ENCODE data around the gene SLC16A8. TPM values are rescaled to one million over a fixed set of nuclear protein-coding genes. Genes with fewer than 3 reads are reported as not detected.
A peak's percentile ranks its signal among the peaks of the same experiment; 100 is the strongest.
"Not testable (repeated sequence)": the region's sequence is repeated elsewhere in the genome, so short reads cannot be mapped to it uniquely, and the experiment has no call there.

The SLC16A8 gene
- total and polyA plus RNA-seq, 2 of the 13 experiments (the other 11 are each of a cell fraction or from before 2014, with no cell fraction given), result not detected

DNA sequence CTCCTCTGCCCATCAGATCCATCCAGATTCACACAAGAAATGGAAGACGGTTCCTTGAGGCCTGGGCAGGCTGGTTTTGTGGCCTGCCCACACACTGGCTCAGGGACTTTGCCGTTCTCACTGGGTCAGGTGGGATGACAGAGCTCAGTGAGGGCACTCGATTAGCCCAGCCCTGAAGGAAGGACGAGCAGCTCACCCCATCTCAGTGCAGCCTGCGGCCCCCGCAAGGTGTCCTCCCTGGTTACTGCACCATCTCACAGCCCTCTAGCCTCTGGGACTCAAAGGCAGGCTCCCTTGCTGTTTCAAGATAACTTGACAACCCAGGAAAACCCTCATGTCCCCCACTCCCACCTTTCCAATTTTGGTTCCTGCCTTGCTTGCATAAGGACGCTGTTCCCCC, 4.2 kb downstream of the SLC16A8 start (continued):
- TF ChIP-seq KMT2B (CRISPR knock-in tag; IDR thresholded peaks at IDR 0.05) (no peak), PAX8 (CRISPR knock-in tag; IDR thresholded peaks at IDR 0.05; ENCODE audit: borderline replicate concordance) (no peak), ZNF556 (CRISPR knock-in tag; IDR thresholded peaks at IDR 0.05; ENCODE audit: borderline replicate concordance) (no peak)
- TF ChIP-seq, protein P1, sequence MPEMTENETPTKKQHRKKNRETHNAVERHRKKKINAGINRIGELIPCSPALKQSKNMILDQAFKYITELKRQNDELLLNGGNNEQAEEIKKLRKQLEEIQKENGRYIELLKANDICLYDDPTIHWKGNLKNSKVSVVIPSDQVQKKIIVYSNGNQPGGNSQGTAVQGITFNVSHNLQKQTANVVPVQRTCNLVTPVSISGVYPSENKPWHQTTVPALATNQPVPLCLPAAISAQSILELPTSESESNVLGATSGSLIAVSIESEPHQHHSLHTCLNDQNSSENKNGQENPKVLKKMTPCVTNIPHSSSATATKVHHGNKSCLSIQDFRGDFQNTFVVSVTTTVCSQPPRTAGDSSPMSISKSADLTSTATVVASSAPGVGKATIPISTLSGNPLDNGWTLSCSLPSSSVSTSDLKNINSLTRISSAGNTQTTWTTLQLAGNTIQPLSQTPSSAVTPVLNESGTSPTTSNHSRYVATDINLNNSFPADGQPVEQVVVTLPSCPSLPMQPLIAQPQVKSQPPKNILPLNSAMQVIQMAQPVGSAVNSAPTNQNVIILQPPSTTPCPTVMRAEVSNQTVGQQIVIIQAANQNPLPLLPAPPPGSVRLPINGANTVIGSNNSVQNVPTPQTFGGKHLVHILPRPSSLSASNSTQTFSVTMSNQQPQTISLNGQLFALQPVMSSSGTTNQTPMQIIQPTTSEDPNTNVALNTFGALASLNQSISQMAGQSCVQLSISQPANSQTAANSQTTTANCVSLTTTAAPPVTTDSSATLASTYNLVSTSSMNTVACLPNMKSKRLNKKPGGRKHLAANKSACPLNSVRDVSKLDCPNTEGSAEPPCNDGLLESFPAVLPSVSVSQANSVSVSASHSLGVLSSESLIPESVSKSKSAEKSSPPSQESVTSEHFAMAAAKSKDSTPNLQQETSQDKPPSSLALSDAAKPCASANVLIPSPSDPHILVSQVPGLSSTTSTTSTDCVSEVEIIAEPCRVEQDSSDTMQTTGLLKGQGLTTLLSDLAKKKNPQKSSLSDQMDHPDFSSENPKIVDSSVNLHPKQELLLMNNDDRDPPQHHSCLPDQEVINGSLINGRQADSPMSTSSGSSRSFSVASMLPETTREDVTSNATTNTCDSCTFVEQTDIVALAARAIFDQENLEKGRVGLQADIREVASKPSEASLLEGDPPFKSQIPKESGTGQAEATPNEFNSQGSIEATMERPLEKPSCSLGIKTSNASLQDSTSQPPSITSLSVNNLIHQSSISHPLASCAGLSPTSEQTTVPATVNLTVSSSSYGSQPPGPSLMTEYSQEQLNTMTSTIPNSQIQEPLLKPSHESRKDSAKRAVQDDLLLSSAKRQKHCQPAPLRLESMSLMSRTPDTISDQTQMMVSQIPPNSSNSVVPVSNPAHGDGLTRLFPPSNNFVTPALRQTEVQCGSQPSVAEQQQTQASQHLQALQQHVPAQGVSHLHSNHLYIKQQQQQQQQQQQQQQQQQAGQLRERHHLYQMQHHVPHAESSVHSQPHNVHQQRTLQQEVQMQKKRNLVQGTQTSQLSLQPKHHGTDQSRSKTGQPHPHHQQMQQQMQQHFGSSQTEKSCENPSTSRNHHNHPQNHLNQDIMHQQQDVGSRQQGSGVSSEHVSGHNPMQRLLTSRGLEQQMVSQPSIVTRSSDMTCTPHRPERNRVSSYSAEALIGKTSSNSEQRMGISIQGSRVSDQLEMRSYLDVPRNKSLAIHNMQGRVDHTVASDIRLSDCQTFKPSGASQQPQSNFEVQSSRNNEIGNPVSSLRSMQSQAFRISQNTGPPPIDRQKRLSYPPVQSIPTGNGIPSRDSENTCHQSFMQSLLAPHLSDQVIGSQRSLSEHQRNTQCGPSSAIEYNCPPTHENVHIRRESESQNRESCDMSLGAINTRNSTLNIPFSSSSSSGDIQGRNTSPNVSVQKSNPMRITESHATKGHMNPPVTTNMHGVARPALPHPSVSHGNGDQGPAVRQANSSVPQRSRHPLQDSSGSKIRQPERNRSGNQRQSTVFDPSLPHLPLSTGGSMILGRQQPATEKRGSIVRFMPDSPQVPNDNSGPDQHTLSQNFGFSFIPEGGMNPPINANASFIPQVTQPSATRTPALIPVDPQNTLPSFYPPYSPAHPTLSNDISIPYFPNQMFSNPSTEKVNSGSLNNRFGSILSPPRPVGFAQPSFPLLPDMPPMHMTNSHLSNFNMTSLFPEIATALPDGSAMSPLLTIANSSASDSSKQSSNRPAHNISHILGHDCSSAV (CRISPR knock-in tag; IDR thresholded peaks at IDR 0.05; ENCODE audit: borderline replicate concordance), result no peak

DNA sequence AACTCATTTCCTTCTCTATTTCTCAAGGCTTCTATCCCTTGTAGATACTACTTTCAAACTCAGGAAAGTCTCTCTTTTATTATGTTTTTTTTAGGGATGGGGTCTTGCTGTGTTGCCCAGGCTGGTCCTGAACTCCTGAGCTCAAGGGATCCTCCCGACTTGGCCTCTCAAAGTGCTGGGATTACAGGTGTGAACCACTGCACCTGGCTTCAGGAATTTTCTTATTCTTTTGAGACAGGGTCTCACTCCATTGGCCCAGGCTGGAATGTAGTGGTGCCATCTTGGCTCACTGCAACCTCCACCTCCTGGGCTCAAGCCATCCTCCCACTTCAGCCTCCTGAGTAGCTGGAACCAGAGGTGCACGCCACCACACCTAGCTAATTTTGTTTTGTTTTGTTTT, 4.8 kb downstream of the SLC16A8 start:
- BruUV-seq (replicated peaks); H3K27ac ChIP-seq (ENCODE audit: extremely low read length, insufficient read depth, low read length); H3K27me3 ChIP-seq (ENCODE audit: control insufficient read depth in 1 of 2, insufficient read depth in 2 of 2, low read length in 2 of 2); DNase-seq (ENCODE audit: low spot score); H2AFZ ChIP-seq (ENCODE audit: low read length); POLR2A ChIA-PET; intact Hi-C loops (cut with micrococcal nuclease; ENCODE audit: unreplicated experiment); H3K9ac ChIP-seq (ENCODE audit: insufficient read depth, low read depth, low read length); H3K79me2 ChIP-seq (ENCODE audit: insufficient read depth, low read length); H4K20me1 ChIP-seq (ENCODE audit: insufficient read depth, low read length); H3K4me3 ChIP-seq (replicated peaks in 1 of 3; ENCODE audit: insufficient read depth in 1 of 3, low read depth in 2 of 3, low read length in 3 of 3); H3K9me3 ChIP-seq (ENCODE audit: low read length); H3K4me2 ChIP-seq (ENCODE audit: low read depth, low read length); H3K4me1 ChIP-seq (ENCODE audit: insufficient read depth, low read length); CTCF ChIA-PET (ENCODE audit: low intra/inter-chr PET ratio, low total read pairs); ATAC-seq; H3K36me3 ChIP-seq (replicated peaks in 1 of 2; ENCODE audit: control insufficient read depth in 1 of 2, insufficient read depth in 2 of 2, low read length in 2 of 2); FAIRE-seq; in situ Hi-C loops (cut with HindIII; ENCODE audit: extremely low pct_ligation_motif_present, low pct_unique_long_range_greater_than_20kb): not testable (repeated sequence)
- peak; percentile 32; the same call in 1 of the 2 replicates for TF ChIP-seq ZNF121 (CRISPR knock-in tag; IDR thresholded peaks at IDR 0.05)
- WGBS (ENCODE audit: low lambda C conversion rate), result 73% methylated on average over 2 of the region's 2 CpGs
